ENCODE measurements around the gene TSC22D3. TPM values are rescaled to one million over a fixed set of nuclear protein-coding genes. Genes with fewer than 3 reads are reported as not detected.

TSC22D3 gene
- total RNA-seq, 1 donor from 2014 or later, result 107 TPM

GRCh38 chrX:107710617-107711391 is 64.8 kb downstream of the TSC22D3 start:
- no peak for DNase-seq
- Mint-ChIP-seq H3K27ac (ENCODE audit: unreplicated experiment) (no peak overlapping the region), H3K36me3 (ENCODE audit: unreplicated experiment) (no peaks in the 10 kb centered on the region), H3K27me3 (ENCODE audit: unreplicated experiment) (peaks cover 2% of the 10 kb centered on the region), H3K4me1 (ENCODE audit: low read depth, unreplicated experiment) (peaks cover 2% of the 10 kb centered on the region), H3K4me3 (ENCODE audit: unreplicated experiment) (no peak overlapping the region), H3K9me3 (ENCODE audit: unreplicated experiment) (peaks cover 5% of the 10 kb centered on the region)
- TF ChIP-seq CTCF (IDR thresholded peaks at IDR 0.05; ENCODE audit: partially characterized antibody, unreplicated experiment), result no peak

- Mint-ChIP-seq H3K27me3 (ENCODE audit: unreplicated experiment) (peaks cover 8% of the 10 kb centered on the region), H3K27ac (ENCODE audit: unreplicated experiment) (no peak overlapping the region), H3K4me1 (ENCODE audit: low read depth, unreplicated experiment) (no peaks in the 10 kb centered on the region), H3K9me3 (ENCODE audit: unreplicated experiment) (peaks cover 4% of the 10 kb centered on the region), H3K36me3 (ENCODE audit: unreplicated experiment) (no peaks in the 10 kb centered on the region), H3K4me3 (ENCODE audit: unreplicated experiment) (no peak overlapping the region)
- DNase-seq, result no peak
- TF ChIP-seq CTCF (IDR thresholded peaks at IDR 0.05; ENCODE audit: partially characterized antibody, unreplicated experiment), result no peak
Observed at GRCh38 chrX:107709266-107709806, 66.3 kb downstream of the TSC22D3 start.

GRCh38 chrX:107708762-107709161 is 66.8 kb downstream of the TSC22D3 start:
- Mint-ChIP-seq H3K4me3 (ENCODE audit: unreplicated experiment) (no peak overlapping the region), H3K4me1 (ENCODE audit: low read depth, unreplicated experiment) (no peaks in the 10 kb centered on the region)
- TF ChIP-seq CTCF (IDR thresholded peaks at IDR 0.05; ENCODE audit: partially characterized antibody, unreplicated experiment), result no peak

GRCh38 chrX:107707866-107708265 is 67.7 kb downstream of the TSC22D3 start:
- no peaks in the 10 kb centered on the region for H3K4me1 Mint-ChIP-seq (ENCODE audit: low read depth, unreplicated experiment)
- no peak for DNase-seq
- no peak overlapping the region for H3K27ac Mint-ChIP-seq (ENCODE audit: unreplicated experiment)

More at GRCh38 chrX:107708762-107709161, 66.8 kb downstream of the TSC22D3 start:
- no peak for DNase-seq
- Mint-ChIP-seq H3K27ac (ENCODE audit: unreplicated experiment) (no peak overlapping the region), H3K27me3 (ENCODE audit: unreplicated experiment) (peaks cover 8% of the 10 kb centered on the region), H3K36me3 (ENCODE audit: unreplicated experiment) (no peaks in the 10 kb centered on the region), H3K9me3 (ENCODE audit: unreplicated experiment) (peaks cover 4% of the 10 kb centered on the region)

More at GRCh38 chrX:107707866-107708265, 67.7 kb downstream of the TSC22D3 start:
- Mint-ChIP-seq H3K36me3 (ENCODE audit: unreplicated experiment) (no peaks in the 10 kb centered on the region), H3K27me3 (ENCODE audit: unreplicated experiment) (peaks cover 8% of the 10 kb centered on the region), H3K4me3 (ENCODE audit: unreplicated experiment) (no peak overlapping the region), H3K9me3 (ENCODE audit: unreplicated experiment) (peaks cover 4% of the 10 kb centered on the region)
- no peak for TF ChIP-seq CTCF (IDR thresholded peaks at IDR 0.05; ENCODE audit: partially characterized antibody, unreplicated experiment)
